Measurements from ENCODE around the gene SLC9A9. TPM values are rescaled to one million over a fixed set of nuclear protein-coding genes. Genes with fewer than 3 reads are reported as not detected.
A peak's percentile ranks its signal among the peaks of the same experiment; 100 is the strongest.

Gene SLC9A9
- total RNA-seq, 3 donors from 2014 or later (not counting 1 experiment from before 2014, with no cell fraction given): 24.0 to 29.1 (median 27.2) TPM

DNA sequence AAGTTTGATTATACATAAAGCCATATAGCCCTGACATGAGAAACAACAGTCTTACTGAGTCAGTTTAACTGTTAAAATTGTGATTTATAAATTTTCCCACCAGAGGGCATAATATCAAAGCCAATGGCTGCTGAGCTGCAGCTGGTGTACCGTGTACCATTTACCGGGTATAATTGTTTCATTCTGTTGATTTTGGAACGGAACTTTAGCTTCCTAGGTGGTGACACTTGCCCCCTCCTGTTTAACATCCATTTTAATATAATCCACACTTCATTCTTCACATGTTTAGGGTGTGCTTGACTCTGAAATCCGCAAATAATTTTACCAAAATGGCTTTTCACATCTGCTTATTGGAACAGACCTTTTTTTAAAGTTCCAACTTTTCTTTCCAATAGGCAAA lies 72.8 kb downstream of the SLC9A9 start:
- no peaks in the 10 kb centered on the region for H3K27me3 ChIP-seq (ENCODE audit: control insufficient read depth, insufficient read depth, low read length)
- Mint-ChIP-seq H3K4me3 (no peak overlapping the region), H3K27me3 (ENCODE audit: low read depth in 2 of 2) (no peaks in the 10 kb centered on the region), H3K4me1 (peaks cover 4 to 6% of the 10 kb centered on the region in 2 donors), H3K27ac (no peak overlapping the region), H3K9me3 (no peaks in the 10 kb centered on the region), H3K36me3 (no peaks in the 10 kb centered on the region)
- H3K4me1 ChIP-seq (ENCODE audit: control insufficient read depth, insufficient read depth, low read length): no peaks in the 10 kb centered on the region
- peak in 2 of 3 donors; percentile 66 to 73 for ATAC-seq
- no peak overlapping the region for H3K4me3 ChIP-seq (ENCODE audit: low read length)
- H3K27ac ChIP-seq (ENCODE audit: low read length): no peak overlapping the region
- no peaks in the 10 kb centered on the region for H3K36me3 ChIP-seq (ENCODE audit: control insufficient read depth, insufficient read depth, low read length)
- H3K9me3 ChIP-seq (ENCODE audit: control insufficient read depth, insufficient read depth, low read length): no peaks in the 10 kb centered on the region
- DNase-seq: peak in 1 of 2 donors; percentile 65
- TF ChIP-seq, protein P1, sequence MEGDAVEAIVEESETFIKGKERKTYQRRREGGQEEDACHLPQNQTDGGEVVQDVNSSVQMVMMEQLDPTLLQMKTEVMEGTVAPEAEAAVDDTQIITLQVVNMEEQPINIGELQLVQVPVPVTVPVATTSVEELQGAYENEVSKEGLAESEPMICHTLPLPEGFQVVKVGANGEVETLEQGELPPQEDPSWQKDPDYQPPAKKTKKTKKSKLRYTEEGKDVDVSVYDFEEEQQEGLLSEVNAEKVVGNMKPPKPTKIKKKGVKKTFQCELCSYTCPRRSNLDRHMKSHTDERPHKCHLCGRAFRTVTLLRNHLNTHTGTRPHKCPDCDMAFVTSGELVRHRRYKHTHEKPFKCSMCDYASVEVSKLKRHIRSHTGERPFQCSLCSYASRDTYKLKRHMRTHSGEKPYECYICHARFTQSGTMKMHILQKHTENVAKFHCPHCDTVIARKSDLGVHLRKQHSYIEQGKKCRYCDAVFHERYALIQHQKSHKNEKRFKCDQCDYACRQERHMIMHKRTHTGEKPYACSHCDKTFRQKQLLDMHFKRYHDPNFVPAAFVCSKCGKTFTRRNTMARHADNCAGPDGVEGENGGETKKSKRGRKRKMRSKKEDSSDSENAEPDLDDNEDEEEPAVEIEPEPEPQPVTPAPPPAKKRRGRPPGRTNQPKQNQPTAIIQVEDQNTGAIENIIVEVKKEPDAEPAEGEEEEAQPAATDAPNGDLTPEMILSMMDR (IDR thresholded peaks at IDR 0.05): peak; percentile 64
- WGBS (ENCODE audit: insufficient coverage): 33% methylated on average over 4 of the region's 4 CpGs
- intact Hi-C loops (cut with micrococcal nuclease): loop anchor here (1.0 kb wide), 1 partner anchor 176 kb away; no protein-coding TSS in a partner anchor

DNA sequence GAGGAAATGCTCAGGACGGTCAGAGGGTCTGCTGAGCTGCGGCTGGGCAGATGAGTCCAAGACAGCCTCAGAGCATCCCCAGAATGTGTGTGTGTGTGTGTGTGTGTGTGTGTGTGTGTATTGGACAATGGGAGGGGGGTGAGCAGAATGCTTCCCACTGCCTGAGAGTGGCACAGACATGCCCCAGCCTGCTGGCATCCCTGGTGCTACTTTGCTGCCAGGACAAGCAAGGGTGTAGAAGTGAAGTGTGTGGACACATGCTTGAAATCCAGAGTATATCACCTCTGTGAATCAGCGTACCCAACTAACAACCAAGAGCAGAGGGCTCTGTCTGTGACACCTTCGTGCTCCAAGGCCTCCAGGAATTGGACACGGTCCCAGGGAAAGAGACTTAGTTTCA lies 76.3 kb downstream of the SLC9A9 start:
- ATAC-seq (no peak), DNase-seq (no peak)
- 90% methylated on average over 5 of the region's 5 CpGs for WGBS (ENCODE audit: insufficient coverage)
- H3K27me3 ChIP-seq (ENCODE audit: control insufficient read depth, insufficient read depth, low read length): no peaks in the 10 kb centered on the region
- no peak overlapping the region for H3K4me3 ChIP-seq (ENCODE audit: low read length)
- no peak overlapping the region for H3K4me3 Mint-ChIP-seq
- no peak overlapping the region for H3K27ac ChIP-seq (ENCODE audit: low read length)
- H3K4me1 ChIP-seq (ENCODE audit: control insufficient read depth, insufficient read depth, low read length): no peaks in the 10 kb centered on the region
- H3K36me3 ChIP-seq (ENCODE audit: control insufficient read depth, insufficient read depth, low read length): no peaks in the 10 kb centered on the region
- H3K27me3 Mint-ChIP-seq (ENCODE audit: low read depth in 2 of 2): no peaks in the 10 kb centered on the region
- H3K36me3 Mint-ChIP-seq: no peaks in the 10 kb centered on the region
- intact Hi-C loops (cut with micrococcal nuclease): no loop called here
- H3K27ac Mint-ChIP-seq: no peak overlapping the region
- no peaks in the 10 kb centered on the region for H3K9me3 Mint-ChIP-seq
- peaks cover 6 to 10% of the 10 kb centered on the region in 2 donors for H3K4me1 Mint-ChIP-seq
- TF ChIP-seq, protein P1 (IDR thresholded peaks at IDR 0.05): no peak
- no peaks in the 10 kb centered on the region for H3K9me3 ChIP-seq (ENCODE audit: control insufficient read depth, insufficient read depth, low read length)

DNA sequence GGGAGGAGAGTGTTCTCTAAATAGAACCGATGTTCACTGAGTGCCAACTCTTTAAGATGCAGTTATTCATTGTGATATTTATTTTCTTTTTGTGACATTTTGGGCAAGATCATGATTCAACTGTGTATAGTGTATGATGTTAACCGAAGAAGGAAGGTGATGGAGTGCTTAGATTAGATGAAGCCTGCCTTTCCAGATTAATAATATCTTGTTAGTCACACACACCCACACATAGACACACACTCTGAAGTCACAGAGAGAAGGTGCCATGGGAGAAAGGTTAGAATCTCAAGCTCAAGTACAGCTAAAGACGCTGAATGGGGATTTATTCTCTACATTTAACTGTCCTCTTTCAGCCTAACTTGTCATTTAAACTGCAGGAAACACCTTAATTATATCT lies 77.0 kb downstream of the SLC9A9 start:
- no peak overlapping the region for H3K4me3 Mint-ChIP-seq
- no peaks in the 10 kb centered on the region for H3K9me3 Mint-ChIP-seq
- WGBS (ENCODE audit: insufficient coverage): 90% methylated on average over 2 of the region's 3 CpGs
- H3K27ac Mint-ChIP-seq: no peak overlapping the region
- Histone ChIP-seq H3K4me1 (ENCODE audit: control insufficient read depth, insufficient read depth, low read length) (no peaks in the 10 kb centered on the region), H3K27me3 (ENCODE audit: control insufficient read depth, insufficient read depth, low read length) (no peaks in the 10 kb centered on the region), H3K36me3 (ENCODE audit: control insufficient read depth, insufficient read depth, low read length) (no peaks in the 10 kb centered on the region), H3K9me3 (ENCODE audit: control insufficient read depth, insufficient read depth, low read length) (no peaks in the 10 kb centered on the region), H3K4me3 (ENCODE audit: low read length) (no peak overlapping the region), H3K27ac (ENCODE audit: low read length) (no peak overlapping the region)
- intact Hi-C loops (cut with micrococcal nuclease): no loop called here
- ATAC-seq: no peak
- no peaks in the 10 kb centered on the region for H3K36me3 Mint-ChIP-seq
- peaks cover 6 to 10% of the 10 kb centered on the region in 2 donors for H3K4me1 Mint-ChIP-seq
- H3K27me3 Mint-ChIP-seq (ENCODE audit: low read depth in 2 of 2): no peaks in the 10 kb centered on the region
- TF ChIP-seq, protein P1 (IDR thresholded peaks at IDR 0.05): no peak
- DNase-seq: no peak

DNA sequence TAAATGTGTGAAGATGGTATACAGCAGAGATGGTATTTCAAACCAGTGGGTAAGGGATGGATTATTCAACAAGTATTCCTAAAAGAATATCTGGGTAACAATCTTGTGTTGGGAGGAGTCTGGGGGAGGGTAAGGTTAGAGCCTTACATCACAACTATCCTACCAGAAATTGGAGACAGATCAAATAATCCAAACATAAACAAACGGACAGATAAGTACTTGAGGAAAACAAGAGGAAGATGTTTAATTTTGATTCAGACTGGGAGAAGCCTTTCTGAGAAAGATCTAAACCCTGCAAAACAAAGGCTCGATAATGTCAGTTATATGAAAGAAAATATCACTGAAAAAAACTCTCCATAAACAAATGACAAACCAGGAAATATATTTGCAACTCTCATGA lies 77.9 kb downstream of the SLC9A9 start:
- WGBS (ENCODE audit: insufficient coverage): no CpG with 5 or more reads among the region's 2 CpGs
- Histone ChIP-seq H3K9me3 (ENCODE audit: control insufficient read depth, insufficient read depth, low read length) (no peaks in the 10 kb centered on the region), H3K4me1 (ENCODE audit: control insufficient read depth, insufficient read depth, low read length) (no peaks in the 10 kb centered on the region), H3K27me3 (ENCODE audit: control insufficient read depth, insufficient read depth, low read length) (no peaks in the 10 kb centered on the region), H3K4me3 (ENCODE audit: low read length) (no peak overlapping the region), H3K36me3 (ENCODE audit: control insufficient read depth, insufficient read depth, low read length) (no peaks in the 10 kb centered on the region), H3K27ac (ENCODE audit: low read length) (no peak overlapping the region)
- no peak for DNase-seq
- Mint-ChIP-seq H3K36me3 (no peaks in the 10 kb centered on the region), H3K4me1 (peaks cover 2 to 7% of the 10 kb centered on the region in 2 donors), H3K27me3 (ENCODE audit: low read depth in 2 of 2) (no peaks in the 10 kb centered on the region), H3K9me3 (no peaks in the 10 kb centered on the region), H3K4me3 (no peak overlapping the region), H3K27ac (no peak overlapping the region)
- ATAC-seq: no peak
- intact Hi-C loops (cut with micrococcal nuclease): no loop called here
- TF ChIP-seq, protein P1 (IDR thresholded peaks at IDR 0.05): no peak

Measured in natural killer cell (primary cell).